HG03103 (cell line): ENCODE results near the gene EGFL7.

Experiments used
- ATAC-seq: cut with Tn5 transposase; IDR thresholded peaks from one replicate; pipeline ENCODE4 v1.9.1; 2021; ENCODE audit warnings: low read depth; ENCODE audit not compliant: unreplicated experiment

Gene EGFL7

DNA sequence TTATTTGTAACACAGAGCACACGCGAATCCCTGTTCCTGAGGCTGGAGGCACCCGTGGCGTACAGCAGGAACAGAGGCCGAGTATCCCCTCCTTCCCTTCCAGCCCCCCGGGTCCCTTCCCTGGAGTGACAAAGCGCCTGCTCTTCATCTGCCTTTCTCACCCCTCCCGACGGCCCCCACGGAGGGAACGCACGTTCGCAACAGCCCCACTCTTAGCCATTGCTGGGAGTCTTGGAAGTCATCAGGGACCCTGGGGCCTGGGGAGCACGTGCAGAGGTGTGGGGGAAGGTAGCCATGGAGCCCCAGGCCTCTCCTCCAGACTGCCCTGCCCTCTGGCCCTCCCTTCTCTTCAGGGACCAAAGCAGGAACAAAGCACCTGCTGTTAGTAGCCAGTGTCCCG, 22.1 kb downstream of the EGFL7 start:
- ATAC-seq: no peak

GRCh38 chr9:136685216-136685615, 22.5 kb downstream of the EGFL7 start:
- ATAC-seq: no peak

- no peak for ATAC-seq
Measured at GRCh38 chr9:136685790-136686533, 23.2 kb downstream of the EGFL7 start.

- no peak for ATAC-seq
Measured at GRCh38 chr9:136686534-136686793, 23.7 kb downstream of the EGFL7 start.

GRCh38 chr9:136686794-136687711, 24.3 kb downstream of the EGFL7 start, which contains the start of gene AGPAT2:
TSS of gene AGPAT2 (minus strand) at chr9:136687457. CDS start at chr9:136687357, 100 bp downstream.
- no peak for ATAC-seq

GRCh38 chr9:136687721-136688223, 25.1 kb downstream of the EGFL7 start:
- no peak for ATAC-seq

- ATAC-seq: no peak
Measured at GRCh38 chr9:136688274-136689107, 25.8 kb downstream of the EGFL7 start.

DNA sequence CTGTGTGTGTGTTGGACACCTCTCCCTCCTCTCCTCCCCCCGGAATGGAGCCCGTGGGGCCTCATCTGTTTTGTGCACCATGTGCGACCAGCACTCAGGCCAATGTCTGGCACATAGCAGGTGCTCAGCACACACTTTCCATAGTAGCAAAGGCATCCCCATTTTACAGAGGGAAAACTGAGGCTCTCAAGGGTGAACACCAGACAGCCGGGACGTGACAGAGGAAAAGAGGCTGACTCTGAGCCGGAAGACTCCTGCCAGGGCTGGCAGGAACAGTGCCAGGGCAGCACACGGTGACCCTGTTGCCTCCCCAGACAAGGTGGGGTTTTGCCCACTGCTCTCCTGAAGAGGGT, 26.4 kb downstream of the EGFL7 start:
- ATAC-seq: no peak

DNA sequence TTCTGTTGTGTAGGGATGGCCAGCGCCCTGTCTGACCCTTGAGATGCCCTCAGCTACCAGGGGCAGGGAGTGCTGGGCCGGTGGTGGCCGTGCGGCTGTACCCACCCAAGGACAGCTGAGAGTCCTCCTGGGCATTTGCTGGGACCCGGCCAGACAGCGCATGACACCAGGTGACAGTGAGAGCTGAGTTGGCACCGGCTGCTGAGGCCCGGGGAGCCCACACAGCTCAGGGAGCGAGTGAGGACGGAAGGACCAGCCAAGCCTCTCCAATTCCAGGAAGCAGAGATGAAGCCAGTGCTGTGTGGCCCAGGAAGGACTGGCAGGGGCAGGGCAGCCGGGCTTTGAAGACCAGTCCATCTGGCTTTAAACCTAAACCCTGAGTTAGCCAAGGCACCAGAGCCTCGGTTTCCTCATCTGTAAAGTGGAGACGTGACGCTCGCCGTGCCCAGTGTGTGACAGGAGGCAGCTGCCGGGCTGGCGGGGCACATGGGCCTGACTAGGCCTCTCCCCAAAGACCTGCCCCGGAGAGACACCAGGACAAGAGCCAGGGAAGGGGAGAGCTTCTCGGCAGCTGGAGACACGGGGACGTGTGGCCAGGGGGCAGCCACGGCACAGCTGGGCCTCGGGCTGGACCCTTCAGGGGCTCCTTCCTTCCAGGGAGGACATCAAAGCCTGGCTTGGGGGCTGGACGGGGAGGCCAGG, 27.5 kb downstream of the EGFL7 start:
- ATAC-seq: no peak

DNA sequence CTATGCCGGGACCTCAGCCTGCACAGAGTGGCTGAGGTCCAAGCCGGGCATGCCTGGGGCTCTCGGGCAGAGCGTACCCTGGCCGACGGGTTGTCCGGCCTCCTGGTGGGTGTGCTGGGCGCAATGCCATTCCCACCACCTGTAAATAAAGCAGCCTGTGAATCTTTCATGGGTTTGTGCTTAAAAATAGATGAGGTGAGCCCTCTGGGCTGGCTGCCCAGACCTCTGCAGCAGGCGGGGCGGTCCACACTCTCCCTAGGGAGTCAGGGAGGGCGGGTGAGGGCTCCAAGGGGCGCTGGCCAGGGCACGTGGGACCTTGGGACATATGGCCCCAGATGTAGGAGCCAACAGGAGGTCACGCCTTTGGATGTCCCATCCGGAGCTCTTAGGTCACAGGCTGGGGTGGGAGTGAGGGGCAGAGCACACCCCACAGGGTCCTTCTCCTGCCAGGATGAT, 28.1 kb downstream of the EGFL7 start:
- ATAC-seq: no peak

GRCh38 chr9:136691316-136692184, 28.8 kb downstream of the EGFL7 start:
- no peak for ATAC-seq

DNA sequence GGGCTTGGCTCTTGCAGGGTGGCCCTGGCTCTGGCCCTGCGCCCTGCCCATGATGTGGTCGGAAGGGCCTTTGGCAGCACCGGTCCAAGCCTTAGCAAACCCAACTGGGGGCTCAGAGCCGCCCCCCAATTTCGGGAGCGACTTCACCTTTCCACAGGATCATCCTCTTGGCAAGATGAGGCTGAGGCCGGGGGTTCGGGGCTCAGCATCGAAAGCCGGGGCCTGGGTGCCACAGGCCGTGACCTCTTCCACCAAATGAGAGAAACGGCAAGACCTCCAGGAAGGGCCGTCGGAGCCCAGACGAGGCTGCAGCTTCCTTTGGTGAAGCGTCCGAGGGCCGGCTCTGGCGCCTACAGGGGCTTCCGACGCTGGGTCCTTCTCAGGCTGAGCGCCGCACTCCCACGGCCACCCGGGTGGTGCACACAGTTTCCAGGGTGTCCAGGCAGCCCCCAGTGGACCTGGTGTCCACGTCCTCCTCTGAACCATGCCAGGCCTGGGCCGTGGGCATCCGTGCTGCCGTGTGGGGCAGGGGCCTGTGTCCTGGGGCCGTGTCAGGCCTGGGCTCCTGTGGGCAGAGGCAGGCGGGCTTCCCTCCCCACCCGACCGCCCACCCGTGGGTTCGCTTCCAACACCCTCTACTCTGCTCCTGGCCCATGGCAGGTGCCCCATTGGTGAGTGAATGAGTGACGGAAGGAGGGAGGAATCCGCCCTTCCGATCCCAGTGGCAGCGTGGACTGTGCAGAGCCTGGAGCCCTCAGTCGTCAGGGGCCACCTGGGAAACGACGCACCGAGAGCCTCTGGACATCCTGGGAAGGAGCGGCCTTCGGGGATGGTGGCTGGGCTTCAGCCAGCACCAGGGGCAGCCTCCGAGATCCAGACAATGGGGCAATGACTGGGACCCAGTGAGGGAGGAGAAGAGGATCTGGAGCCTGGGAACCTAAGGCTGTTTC, 29.7 kb downstream of the EGFL7 start:
- no peak for ATAC-seq

- no peak for ATAC-seq
Measured at GRCh38 chr9:136693135-136693489, 30.4 kb downstream of the EGFL7 start.

GRCh38 chr9:136693490-136694162, 30.9 kb downstream of the EGFL7 start:
- no peak for ATAC-seq

GRCh38 chr9:136694163-136694871, 31.6 kb downstream of the EGFL7 start:
- ATAC-seq: no peak

- no peak for ATAC-seq
Measured at GRCh38 chr9:136694872-136695247, 32.1 kb downstream of the EGFL7 start.

- no peak for ATAC-seq
Measured at GRCh38 chr9:136695435-136695895, 32.7 kb downstream of the EGFL7 start.
